Stimulated activated CD4-positive, alpha-beta T cell treated with anti-CD3 and anti-CD28 coated beads, Interleukin-12 subunit alpha, Interleukin-12 subunit beta, amount 100 ng/mL, for 48 hours (primary cell): Measurements from ENCODE around the gene SCAMP5.

Source experiments
- DNase-seq, 3 donors: peaks; one replicate each; pipeline ENCODE4 v3.0.0-alpha.2; 2020; ENCODE audit warnings: low read depth in 2 of 3, low spot score in 1 of 3

Gene SCAMP5

DNA sequence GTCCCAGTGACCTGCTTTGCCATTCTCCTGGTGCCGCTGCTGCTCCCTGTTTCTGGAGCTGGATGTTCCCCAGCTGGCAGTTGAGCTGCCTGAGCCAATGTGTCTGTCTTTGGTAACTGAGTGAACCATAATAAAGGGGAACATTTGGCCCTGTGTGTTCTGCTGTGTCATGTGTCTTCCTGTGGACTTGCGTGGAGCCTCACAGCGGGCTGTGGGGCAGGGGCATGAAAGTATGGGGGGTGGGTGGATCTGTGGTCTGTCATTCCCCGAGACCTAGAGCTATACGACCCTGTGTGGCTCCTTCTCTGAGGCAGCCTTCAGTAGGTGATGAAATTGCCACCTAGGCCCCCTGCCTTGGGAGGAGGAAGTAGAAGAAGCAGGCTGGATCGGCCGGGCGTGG lies 26.0 kb downstream of the SCAMP5 start:
- DNase-seq, result no peak

DNA sequence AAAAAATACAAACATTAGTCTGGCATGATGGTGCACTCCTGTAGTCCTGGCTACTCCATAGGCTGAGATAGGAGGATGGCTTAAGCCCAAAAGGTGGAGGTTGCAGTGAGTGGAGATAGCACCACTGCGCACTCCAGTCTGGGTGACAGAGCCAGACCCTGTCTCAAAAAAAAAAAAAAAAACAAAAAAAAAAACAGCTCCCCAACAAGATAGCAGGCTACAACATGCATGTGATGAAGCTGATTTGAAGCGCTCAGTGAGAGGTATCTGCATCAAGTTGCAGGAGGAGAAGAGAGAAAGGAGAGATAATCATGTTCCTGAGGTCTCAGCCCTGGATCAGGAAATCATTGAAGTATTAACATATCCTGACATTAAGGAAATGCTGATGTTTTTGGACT lies 27.4 kb downstream of the SCAMP5 start:
- no peak for DNase-seq

GRCh38 chr15:75023181-75023871 lies 28.0 kb downstream of the SCAMP5 start, which contains the start of gene PPCDC:
PPCDC (plus strand) TSS chr15:75023590; CDS start chr15:75028319, 4,729 bp downstream.
- DNase-seq, result peak; percentile 93 to 94 (median 93)

DNA sequence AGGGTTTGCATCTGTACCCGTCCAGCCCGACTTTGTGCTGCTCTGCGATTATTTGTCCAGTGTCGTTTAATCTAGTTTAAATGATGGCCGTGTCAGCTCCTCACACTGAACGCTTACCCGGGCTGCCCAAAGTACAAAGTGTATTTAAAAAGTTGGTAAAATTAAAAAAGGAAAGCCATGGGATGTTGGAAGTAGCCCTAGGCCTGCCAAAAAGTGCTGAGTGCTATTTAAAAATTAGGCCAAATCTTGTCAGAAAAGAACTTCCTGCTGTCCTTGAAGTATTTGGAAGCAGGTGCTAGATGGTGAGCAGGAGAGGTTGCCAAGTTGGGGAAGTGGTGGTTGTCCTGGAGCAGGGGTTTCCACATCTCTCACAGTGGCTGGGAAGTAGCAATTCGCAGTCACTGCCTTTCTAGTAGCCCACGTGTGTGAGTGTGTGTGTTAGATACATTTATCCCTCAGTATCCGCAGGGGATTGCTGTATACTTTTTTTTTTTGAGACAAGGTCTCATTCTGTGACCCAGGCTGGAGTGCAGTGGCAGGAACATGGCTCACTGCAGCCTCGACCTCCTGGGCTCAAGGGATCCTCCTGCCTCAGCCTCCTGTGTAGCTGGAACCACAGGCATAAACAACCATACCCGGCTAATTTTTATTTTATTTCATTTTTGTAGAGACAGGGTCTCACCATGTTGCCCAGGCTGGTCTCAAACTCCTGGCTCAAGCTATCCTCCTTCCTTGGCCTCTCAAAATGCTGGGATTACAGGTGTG lies 28.7 kb downstream of the SCAMP5 start:
- no peak for DNase-seq

DNA sequence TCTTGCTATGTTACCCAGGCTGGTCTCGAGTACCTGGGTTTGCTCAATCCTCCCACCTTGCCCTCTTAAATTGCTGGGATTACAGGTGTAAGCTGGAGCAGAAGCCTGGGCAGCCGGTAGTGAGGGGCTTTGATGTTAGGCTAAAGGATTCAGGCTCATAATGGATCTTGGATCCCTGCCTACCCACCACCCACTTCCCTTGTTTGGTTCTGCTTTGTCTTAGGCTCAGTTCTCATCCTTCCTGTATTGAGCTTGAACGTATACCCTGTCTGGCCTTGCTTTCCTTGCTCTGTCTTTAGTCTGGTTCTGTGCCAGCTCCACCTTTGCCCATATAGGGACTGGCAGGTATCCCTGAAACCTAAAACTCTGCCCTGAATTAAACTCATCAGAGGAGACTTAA lies 29.7 kb downstream of the SCAMP5 start:
- no peak for DNase-seq

DNA sequence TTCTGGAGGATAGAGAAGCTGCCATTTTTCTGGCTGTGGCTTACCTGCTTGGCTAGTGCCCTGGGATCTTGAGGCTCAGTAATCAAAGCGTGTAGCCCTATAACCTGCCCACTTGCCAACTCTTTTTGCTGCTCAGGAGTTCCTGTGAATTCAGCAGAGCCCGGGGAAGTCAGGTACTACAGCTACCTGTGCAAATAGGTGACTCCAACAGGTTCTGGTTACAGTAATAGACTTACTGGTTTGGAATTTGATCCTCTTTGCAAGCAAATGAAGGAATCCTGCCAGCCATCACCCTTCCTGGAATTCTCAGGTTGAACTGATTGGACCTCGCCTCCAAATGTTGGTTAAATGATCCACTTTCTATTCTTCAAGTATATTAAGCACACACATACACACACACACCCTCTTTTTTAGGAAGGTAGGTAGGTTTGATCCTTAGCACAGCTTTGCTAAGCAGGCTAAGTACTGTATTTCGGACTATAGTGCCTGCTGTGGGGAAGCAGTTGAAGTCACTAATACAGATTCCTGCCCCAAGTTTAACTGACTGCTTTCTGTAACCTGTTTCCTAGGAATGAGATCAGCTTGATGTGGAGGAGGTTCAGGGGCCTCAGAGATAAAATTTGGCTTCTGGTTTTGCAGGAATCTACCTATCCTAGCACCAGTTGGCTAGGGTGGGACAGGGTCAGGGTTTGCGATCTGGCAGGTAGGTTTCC lies 30.3 kb downstream of the SCAMP5 start:
- no peak for DNase-seq

DNA sequence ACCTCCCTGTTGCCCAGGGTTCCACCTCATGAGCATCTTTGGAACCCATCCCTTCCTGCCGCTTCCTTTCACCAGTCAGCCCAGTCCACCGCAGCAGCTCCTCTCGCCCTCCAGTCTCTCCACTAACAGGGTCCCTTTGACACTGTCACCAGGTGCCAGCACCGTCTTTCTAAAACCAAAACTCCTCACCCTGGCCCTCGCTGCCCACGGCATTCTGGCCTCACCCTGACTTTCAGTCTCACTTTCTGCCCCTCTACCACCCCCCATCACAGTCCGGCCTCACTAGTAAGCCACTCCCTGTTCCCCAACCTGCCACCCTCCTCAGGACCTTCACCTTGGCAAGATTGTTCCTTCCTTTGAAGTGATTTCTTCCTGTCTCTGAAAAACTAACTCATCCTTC lies 32.2 kb downstream of the SCAMP5 start:
- DNase-seq, result no peak

DNA sequence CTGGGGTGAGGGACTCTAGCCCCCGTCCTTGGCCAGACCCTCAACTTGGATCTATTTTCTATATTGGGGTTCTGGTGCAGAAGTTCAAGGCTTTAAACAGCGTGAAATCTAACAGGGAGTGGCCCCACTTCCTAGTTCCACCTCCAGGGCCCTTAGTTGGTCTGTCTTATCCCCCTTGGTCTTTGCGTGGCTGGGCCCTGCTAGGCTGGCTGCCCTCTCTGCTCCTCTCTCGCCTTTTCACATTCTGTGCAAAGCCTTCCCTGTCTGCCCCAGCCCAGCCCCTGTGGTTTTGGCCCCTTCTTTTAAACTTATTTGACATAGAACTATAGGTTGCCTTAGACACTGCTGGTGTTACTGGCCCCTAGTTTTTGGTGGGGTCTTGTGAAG lies 33.6 kb downstream of the SCAMP5 start:
- DNase-seq, result no peak

GRCh38 chr15:75029378-75030022 lies 34.1 kb downstream of the SCAMP5 start:
- DNase-seq, result peak; percentile 75 to 90 (median 82)

- no peak for DNase-seq
Measured at GRCh38 chr15:75030023-75030413, 34.7 kb downstream of the SCAMP5 start.

DNA sequence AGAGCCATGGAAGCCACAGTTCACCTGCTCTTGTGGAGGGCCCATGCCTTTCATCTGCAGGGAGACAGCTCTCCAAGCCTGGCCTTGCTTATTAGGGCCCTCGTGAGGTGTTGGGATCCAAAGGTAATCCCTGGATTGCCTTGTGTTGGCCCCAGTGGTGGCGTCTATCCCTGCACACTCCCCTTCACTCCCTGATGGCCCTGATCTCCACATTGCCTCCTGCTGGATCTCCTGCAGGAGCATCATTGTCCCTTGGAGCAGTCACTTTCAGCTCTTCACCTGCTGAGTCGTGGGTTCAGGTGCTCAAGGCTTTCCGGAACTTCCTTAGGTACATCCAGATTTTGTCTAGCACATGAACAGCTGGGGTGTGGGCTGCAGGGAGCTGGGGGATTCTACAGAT lies 35.1 kb downstream of the SCAMP5 start:
- no peak for DNase-seq

DNA sequence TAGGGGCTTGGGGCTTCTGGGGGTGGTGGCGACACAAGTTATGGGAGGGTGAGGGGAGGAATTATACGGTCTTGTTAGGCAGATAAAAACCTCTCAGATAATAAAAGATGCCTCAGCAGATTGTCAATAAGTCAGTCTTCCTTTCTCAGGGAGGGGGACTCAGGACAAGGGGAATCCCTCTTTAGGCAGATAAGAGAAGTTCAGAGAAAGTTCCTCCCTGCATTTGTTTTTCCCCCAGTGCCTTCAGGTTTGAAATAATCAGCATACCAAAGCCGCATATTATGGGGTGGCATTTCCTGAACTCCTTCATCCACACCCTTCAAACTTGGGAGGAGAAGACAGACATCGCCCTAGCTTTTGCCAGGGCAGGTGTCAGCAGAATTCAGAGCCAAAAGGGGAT lies 36.5 kb downstream of the SCAMP5 start:
- no peak for DNase-seq

- no peak for DNase-seq
Measured at GRCh38 chr15:75032395-75032794, 37.0 kb downstream of the SCAMP5 start.

DNA sequence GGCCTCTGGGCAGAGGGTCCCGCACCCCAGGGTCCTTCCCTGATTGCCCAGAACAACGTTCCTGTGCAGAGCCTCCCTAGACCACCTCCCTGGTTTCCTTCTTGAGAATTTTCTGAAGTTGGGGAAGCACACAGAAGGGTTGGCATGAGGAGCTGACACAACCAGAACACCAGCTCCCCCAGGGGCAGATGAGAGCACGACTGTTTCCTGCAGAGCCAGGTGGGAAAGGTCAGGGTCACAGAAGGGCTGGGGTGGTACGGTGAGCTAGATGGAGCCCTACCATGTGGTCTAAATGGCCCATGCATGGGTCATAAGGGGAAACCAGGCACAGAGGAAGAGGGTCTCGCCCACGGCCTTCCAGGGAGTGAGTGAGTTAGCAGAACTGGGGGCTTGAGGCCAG lies 38.4 kb downstream of the SCAMP5 start:
- DNase-seq, result no peak

- DNase-seq, result no peak
Measured at GRCh38 chr15:75034615-75035014, 39.3 kb downstream of the SCAMP5 start.

- no peak for DNase-seq
Measured at GRCh38 chr15:75036212-75036616, 40.9 kb downstream of the SCAMP5 start.

DNA sequence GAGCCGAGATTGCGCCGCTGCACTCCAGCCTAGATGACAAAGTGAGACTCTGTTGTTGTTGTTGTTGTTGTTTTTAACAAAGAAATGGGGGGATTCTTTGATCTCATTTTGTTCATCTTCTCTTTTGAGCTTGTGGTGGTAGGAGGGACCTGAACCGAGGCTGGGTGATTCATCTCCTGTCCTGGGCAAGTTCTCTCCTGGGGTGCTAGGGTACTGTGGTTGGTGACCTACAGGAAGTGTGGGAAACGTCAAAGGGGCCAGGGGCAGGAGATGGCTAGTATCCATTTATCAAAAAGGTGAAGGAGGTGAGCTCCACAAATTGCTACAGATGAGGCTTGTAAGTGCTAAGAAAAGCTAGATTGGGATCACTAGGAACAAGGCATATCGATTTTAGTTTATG lies 42.3 kb downstream of the SCAMP5 start:
- DNase-seq, result no peak

DNA sequence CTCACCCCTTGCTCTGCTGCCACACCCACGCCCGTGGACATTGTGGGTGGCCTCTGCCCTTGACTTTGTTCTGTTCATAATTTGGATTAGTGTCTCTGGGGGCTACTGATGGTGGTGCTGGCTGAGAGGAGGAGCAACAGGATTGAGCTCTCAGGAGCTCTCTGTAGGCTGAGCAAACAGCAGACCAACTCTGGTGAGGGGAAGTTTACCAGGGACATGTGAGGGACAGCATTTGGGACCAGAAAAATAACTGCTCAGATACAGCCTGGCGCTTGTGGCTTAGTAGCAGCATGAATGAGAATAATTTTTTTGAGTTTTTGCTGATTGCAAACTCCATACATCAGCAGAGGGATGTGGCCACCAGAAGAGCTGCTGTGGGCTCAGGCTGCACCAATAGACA lies 42.9 kb downstream of the SCAMP5 start:
- DNase-seq, result no peak

GRCh38 chr15:75042730-75043508 lies 47.6 kb downstream of the SCAMP5 start:
- peak in 1 of 3 donors; percentile 29 for DNase-seq

DNA sequence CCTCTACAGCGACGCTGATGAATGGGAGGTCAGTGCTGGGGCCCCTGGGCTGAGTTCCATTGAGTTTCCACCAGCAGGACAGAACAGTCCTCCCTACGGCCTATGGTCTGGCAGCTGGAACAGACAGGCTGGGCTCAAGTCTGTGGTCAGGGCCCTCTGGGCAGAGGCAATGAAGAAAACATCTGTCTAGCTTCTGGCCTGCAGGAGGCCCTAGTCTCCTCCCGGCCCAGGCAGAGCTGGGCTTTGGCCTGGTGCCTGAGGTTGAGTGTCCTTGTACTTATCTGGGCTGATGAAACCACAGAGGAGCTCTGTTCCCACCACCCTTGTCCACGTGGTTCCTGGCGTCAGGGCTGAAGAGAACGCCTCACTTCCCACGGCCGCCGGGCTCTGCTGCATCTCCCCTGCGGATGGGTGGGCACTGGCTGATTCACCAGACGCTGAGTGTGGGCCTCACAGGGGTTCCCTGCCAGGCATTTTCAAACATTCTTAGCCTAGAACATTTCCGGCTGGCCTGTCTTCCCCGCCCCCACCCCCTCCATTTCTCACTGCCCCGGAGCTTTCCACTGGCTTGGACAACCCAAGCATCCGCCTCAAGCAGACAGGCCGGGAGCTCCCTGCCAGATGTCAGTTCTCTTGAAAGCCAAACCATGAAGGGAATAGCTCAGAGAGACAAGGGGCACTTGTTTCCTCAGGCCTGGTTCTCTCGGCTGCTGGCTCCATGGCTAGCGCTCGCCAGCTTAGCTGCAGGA lies 48.3 kb downstream of the SCAMP5 start:
- no peak for DNase-seq
